Activated CD4-positive, alpha-beta T cell treated with anti-CD3 and anti-CD28 coated beads, Interleukin-2, Interleukin-6, amounts not matched to agents 100 ng/mL and 50 ng/mL, durations not matched to agents 16 hours and 8 hours (primary cell): ENCODE results near the gene MAZ.
"Not testable (repeated sequence)": the region's sequence is repeated elsewhere in the genome, so short reads cannot be mapped to it uniquely, and the experiment has no call there.

Experiments used
- DNase-seq: peaks from one replicate; pipeline ENCODE4 v3.0.0-alpha.2; 2020

The MAZ gene

GRCh38 chr16:29806099-29806579 lies at the start of gene MAZ:
MAZ (plus strand) TSS chr16:29806529; CDS start chr16:29806702, 173 bp downstream.
- DNase-seq, result no peak

- no peak for DNase-seq
These were observed 49.7 kb upstream of the MAZ start for GRCh38 chr16:29756654-29757053.

GRCh38 chr16:29757086-29757485 lies 49.2 kb upstream of the MAZ start:
- DNase-seq, result not testable (repeated sequence)

- DNase-seq, result no peak
These were observed 48.3 kb upstream of the MAZ start for GRCh38 chr16:29757950-29758466.

GRCh38 chr16:29760567-29761279 lies 45.6 kb upstream of the MAZ start:
- DNase-seq, result no peak

GRCh38 chr16:29761280-29761651 lies 45.1 kb upstream of the MAZ start:
- DNase-seq, result not testable (repeated sequence)

- DNase-seq, result no peak
These were observed 44.4 kb upstream of the MAZ start for GRCh38 chr16:29761882-29762281.

GRCh38 chr16:29763326-29763725 lies 43.0 kb upstream of the MAZ start:
- no peak for DNase-seq

GRCh38 chr16:29765167-29766032 lies 40.9 kb upstream of the MAZ start:
- DNase-seq, result no peak

GRCh38 chr16:29766571-29766970 lies 39.8 kb upstream of the MAZ start:
- no peak for DNase-seq

- no peak for DNase-seq
These were observed 39.3 kb upstream of the MAZ start for GRCh38 chr16:29767062-29767461.

- no peak for DNase-seq
These were observed 36.8 kb upstream of the MAZ start for GRCh38 chr16:29769507-29769906.

GRCh38 chr16:29770250-29770929 lies 35.9 kb upstream of the MAZ start:
- no peak for DNase-seq

- DNase-seq, result not testable (repeated sequence)
These were observed 34.0 kb upstream of the MAZ start for GRCh38 chr16:29772330-29772729.

- DNase-seq, result no peak
These were observed 31.6 kb upstream of the MAZ start for GRCh38 chr16:29774730-29775129.

- DNase-seq, result no peak
These were observed 30.5 kb upstream of the MAZ start for GRCh38 chr16:29775742-29776408.

GRCh38 chr16:29777576-29778350 lies 28.6 kb upstream of the MAZ start, which contains the start of gene ZG16:
ZG16 (plus strand) TSS chr16:29778256; CDS start chr16:29779267, 1,011 bp downstream.
- DNase-seq, result no peak

- DNase-seq, result no peak
These were observed 26.9 kb upstream of the MAZ start for GRCh38 chr16:29779474-29779873.

- not testable (repeated sequence) for DNase-seq
These were observed 23.0 kb upstream of the MAZ start for GRCh38 chr16:29783094-29783953.

GRCh38 chr16:29784157-29784556 lies 22.2 kb upstream of the MAZ start:
- DNase-seq, result peak; percentile 46
